GM12873 (cell line): ENCODE data around the gene GLIS1.

Experiments
- TF ChIP-seq, protein P1 (sequence below): IDR thresholded peaks from 2 replicates; pipeline ENCODE4 v1.5.1; 2012; ENCODE audit warnings: low read depth, mild to moderate bottlenecking, moderate library complexity, low read length, control low read depth; ENCODE audit not compliant: insufficient read depth; ENCODE audit errors: missing control alignments

The GLIS1 gene

GRCh38 chr1:53562291-53562980 is 176.5 kb downstream of the GLIS1 start:
- TF ChIP-seq, protein P1, sequence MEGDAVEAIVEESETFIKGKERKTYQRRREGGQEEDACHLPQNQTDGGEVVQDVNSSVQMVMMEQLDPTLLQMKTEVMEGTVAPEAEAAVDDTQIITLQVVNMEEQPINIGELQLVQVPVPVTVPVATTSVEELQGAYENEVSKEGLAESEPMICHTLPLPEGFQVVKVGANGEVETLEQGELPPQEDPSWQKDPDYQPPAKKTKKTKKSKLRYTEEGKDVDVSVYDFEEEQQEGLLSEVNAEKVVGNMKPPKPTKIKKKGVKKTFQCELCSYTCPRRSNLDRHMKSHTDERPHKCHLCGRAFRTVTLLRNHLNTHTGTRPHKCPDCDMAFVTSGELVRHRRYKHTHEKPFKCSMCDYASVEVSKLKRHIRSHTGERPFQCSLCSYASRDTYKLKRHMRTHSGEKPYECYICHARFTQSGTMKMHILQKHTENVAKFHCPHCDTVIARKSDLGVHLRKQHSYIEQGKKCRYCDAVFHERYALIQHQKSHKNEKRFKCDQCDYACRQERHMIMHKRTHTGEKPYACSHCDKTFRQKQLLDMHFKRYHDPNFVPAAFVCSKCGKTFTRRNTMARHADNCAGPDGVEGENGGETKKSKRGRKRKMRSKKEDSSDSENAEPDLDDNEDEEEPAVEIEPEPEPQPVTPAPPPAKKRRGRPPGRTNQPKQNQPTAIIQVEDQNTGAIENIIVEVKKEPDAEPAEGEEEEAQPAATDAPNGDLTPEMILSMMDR = no peak

DNA sequence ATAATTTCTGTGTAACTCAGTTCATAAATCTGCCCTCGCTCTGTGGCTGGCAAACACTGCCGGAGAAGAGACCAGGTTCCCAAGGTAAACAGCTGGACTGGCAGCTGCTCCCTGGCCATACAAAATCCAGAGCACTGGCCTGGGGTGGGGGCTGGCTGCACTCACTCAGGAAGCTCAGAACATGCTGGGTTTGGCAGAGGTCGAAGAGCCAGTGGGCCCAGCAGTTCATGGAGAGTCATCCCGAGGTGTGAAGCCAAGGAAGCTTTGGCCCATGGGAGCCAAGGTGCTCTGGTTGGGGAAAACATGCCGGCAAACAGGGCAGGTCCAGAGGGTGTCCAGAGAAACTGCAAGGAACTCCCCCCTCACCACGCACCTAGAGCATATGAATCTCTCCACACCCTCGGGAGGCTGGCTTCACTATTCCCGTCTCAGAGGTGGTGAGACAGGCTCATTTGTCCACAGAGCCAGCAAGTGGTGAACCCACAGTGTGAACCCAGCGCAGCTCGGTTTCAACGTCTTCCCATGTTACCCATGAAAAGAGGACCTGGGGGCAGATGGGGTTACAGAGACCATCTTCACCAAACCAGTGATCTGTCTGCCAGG is 177.4 kb downstream of the GLIS1 start:
- TF ChIP-seq, protein P1 = no peak

GRCh38 chr1:53560581-53561502 is 178.1 kb downstream of the GLIS1 start:
- TF ChIP-seq, protein P1 = no peak

DNA sequence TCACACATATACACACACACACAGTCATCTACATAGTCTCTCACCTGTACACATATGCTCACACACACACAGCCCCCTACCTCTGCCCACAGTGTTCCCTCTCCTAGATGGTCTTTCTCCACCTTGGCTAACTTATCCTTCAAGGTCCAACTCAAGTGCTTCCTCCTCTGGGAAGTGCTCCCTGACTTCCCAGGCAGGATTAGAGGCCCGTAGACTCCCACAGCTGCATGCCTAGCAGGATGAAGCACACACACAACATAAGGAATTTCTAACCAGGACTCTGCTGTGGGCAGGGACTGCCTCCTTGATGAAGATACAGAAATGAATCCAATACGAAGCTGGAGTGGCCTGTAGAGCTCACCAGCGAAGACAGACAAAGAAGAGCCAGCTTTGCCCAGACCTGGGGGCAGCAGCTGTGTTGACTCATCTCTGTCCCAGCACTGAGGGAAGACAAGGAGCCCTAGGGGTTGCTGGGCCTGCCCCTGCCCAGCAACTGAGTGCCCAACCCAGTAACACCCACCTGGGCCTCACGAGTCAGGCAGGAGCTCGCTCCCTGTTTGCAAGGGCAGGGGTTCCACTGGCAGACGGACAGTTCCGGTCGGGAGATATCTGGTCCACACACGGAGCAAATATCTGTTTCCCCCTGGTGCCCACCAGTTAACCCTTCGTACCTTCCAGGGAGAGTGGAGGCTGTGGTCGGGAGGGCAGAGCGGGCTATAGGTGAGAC is 178.9 kb downstream of the GLIS1 start:
- TF ChIP-seq, protein P1 = no peak

- TF ChIP-seq, protein P1 = no peak
These were observed 179.6 kb downstream of the GLIS1 start for GRCh38 chr1:53559391-53559815.

DNA sequence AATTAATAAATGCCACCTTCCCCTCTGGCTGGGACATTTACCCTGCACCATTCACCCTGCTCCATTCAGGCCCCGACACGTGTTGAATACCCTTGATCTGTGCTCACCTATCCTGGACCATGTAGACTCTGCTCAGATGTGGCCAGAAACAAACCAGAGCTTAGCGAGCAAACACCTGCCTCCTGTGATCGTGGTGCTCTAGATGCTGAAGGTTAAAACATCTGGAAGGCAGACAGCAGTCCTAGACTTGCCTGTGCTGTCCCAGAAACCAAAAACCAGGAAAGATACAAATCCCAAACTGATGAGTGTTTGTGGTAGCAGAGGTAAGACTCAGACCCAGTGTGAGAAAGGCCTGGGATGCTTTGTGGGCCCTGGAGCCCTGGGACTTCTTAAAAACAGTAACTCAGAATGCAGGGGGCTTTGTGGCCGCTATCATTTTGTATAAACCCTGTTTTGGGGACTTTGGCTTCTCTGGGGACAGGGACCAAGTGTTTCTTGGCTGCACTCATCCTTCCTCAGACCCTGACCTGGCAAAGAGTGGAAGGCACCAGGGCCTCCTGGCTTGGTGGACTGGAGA is 180.1 kb downstream of the GLIS1 start:
- TF ChIP-seq, protein P1 = no peak
